DOHH2 (cell line): ENCODE data around the gene SPZ1.
"Not testable (repeated sequence)": the region's sequence is repeated elsewhere in the genome, so short reads cannot be mapped to it uniquely, and the experiment has no call there.

Experiments
- CTCF ChIP-seq: fragments of 200-600 bp; sonication (generic); IDR thresholded peaks from one replicate; pipeline ENCODE4 v1.5.1; 2014; ENCODE audit warnings: antibody characterized with exemption, mild to moderate bottlenecking, low read depth, low read length; ENCODE audit not compliant: poor library complexity, severe bottlenecking
- EZH2phosphoT487 ChIP-seq: fragments of 200-600 bp; sonication (generic); IDR thresholded peaks from 2 replicates; pipeline ENCODE4 v1.6.1; 2017; ENCODE audit warnings: borderline replicate concordance, mild to moderate bottlenecking, antibody characterized with exemption, low read length, moderate library complexity, mixed read lengths

GRCh38 chr5:80301342-80301741 is 18.5 kb upstream of the SPZ1 start:
- not testable (repeated sequence) for TF ChIP-seq CTCF, EZH2phosphoT487
